A673 (cell line): Measurements from ENCODE around the gene TIMM8A.

Experiments used
- EZH2 ChIP-seq: fragments of 200-600 bp; sonication (generic); IDR thresholded peaks from 2 replicates; pipeline ENCODE4 v1.6.1; 2017; ENCODE audit warnings: borderline replicate concordance, low read depth, mild to moderate bottlenecking, mixed read lengths, antibody characterized with exemption, low read length; ENCODE audit not compliant: poor library complexity, severe bottlenecking
- TF ChIP-seq, protein P1 (sequence below): fragments of 300-800, 200-600 bp; sonication (generic); conservative IDR thresholded peaks from 2 replicates; pipeline ENCODE4 v1.5.1; 2017; ENCODE audit warnings: low read depth, mild to moderate bottlenecking, antibody characterized with exemption, low read length, moderate library complexity, mixed read lengths

DNA sequence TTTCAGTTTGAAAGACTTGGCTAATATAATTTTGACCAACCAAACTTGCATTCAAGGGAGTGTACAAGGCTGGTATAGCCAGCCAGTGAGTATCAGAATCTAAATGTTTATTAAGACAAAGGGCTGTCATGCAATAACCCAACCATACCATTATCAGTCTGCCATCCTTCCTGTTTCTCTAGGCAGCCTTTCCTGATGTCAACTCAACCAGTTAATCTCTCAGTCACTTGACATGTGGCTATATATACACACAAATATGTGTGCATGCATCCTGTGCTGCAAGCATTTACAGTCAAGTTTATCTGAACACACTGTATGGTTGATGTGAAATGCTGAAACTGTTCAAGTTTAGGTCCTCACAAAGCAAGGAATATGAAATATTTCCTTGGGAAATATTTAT, 20.3 kb upstream of the TIMM8A start:
- TF ChIP-seq, protein P1, sequence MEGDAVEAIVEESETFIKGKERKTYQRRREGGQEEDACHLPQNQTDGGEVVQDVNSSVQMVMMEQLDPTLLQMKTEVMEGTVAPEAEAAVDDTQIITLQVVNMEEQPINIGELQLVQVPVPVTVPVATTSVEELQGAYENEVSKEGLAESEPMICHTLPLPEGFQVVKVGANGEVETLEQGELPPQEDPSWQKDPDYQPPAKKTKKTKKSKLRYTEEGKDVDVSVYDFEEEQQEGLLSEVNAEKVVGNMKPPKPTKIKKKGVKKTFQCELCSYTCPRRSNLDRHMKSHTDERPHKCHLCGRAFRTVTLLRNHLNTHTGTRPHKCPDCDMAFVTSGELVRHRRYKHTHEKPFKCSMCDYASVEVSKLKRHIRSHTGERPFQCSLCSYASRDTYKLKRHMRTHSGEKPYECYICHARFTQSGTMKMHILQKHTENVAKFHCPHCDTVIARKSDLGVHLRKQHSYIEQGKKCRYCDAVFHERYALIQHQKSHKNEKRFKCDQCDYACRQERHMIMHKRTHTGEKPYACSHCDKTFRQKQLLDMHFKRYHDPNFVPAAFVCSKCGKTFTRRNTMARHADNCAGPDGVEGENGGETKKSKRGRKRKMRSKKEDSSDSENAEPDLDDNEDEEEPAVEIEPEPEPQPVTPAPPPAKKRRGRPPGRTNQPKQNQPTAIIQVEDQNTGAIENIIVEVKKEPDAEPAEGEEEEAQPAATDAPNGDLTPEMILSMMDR: no peak
- no peak for TF ChIP-seq EZH2
